Sigmoid colon (tissue), 4 donors: ENCODE measurements around the gene RETREG1.

ENCODE experiments used
- CTCF ChIP-seq, 4 experiments: fragments of 450-650 bp in 3 of 4; fragments of 200-600 bp in 1 of 4; IDR thresholded peaks; one replicate each; pipeline ENCODE4 v1.5.1; 2016 to 2019; ENCODE audit warnings: antibody characterized with exemption in 4 of 4, mild to moderate bottlenecking in 3 of 4, moderate library complexity in 2 of 4
- EP300 ChIP-seq, 4 donors: sonication (generic); formaldehyde crosslinking; IDR thresholded peaks; one replicate each; pipeline ENCODE4 v1.6.1; 2017; ENCODE audit warnings: antibody characterized with exemption in 4 of 4
- POLR2A ChIP-seq, 2 donors: fragments of 450-650 bp; IDR thresholded peaks; one replicate each; pipeline ENCODE4 v1.6.1; 2016; ENCODE audit warnings: antibody characterized with exemption in 2 of 2, mild to moderate bottlenecking in 2 of 2, moderate library complexity in 2 of 2

GRCh38 chr5:16490911-16491310 is 125.9 kb downstream of the RETREG1 start:
- TF ChIP-seq CTCF (IDR thresholded peaks at IDR 0.05), result no peak
- no peak for TF ChIP-seq POLR2A (IDR thresholded peaks at IDR 0.05)
- no peak for TF ChIP-seq EP300 (IDR thresholded peaks at IDR 0.05)
